Adrenal gland (tissue), 12 donors: Measurements from ENCODE around the gene ROBO2. TPM values are rescaled to one million over a fixed set of nuclear protein-coding genes. Genes with fewer than 3 reads are reported as not detected.

Source experiments
- DNase-seq, 7 donors: peaks; one replicate each; pipeline ENCODE4 v3.0.0-alpha.2; 2019 to 2020
- H3K27ac ChIP-seq, 5 donors: fragments of 200-600 bp; sonication (generic) in 4 of 5; 1 replicate in 3 of 5; 2 replicates in 2 of 5; pipeline versions ENCODE4 v1.5.1 to v1.8.0; 2016 to 2020; ENCODE audit warnings: mild to moderate bottlenecking in 1 of 5
- H3K27me3 ChIP-seq: fragments of 200-600 bp; 2 replicates; pipeline ENCODE4 v1.8.0; 2021
- H3K36me3 ChIP-seq, 2 donors: fragments of 200-600 bp; replicated peaks in 1 of 2; 1 replicate in 1 of 2; 2 replicates in 1 of 2; pipeline versions ENCODE4 v1.5.1 to v1.8.0; 2018 to 2022
- H3K4me1 ChIP-seq, 2 donors: fragments of 200-600 bp; replicated peaks in 1 of 2; 1 replicate in 1 of 2; 2 replicates in 1 of 2; pipeline versions ENCODE4 v1.5.1 to v1.8.0; 2018 to 2021
- H3K4me3 ChIP-seq, 4 donors: fragments of 200-600 bp; sonication (generic) in 3 of 4; one replicate each; pipeline ENCODE4 v1.5.1; 2016 to 2018
- H3K9me3 ChIP-seq, 3 donors: fragments of 200-600 bp; sonication (generic) in 1 of 3; replicated peaks in 1 of 3; 1 replicate in 2 of 3; 2 replicates in 1 of 3; pipeline versions ENCODE4 v1.5.1 to v1.8.0; 2016 to 2021
- CTCF ChIP-seq, 6 experiments: fragments of 450-650 bp in 4 of 6; fragments of 200-600 bp in 2 of 6; sonication (generic) in 1 of 6; IDR thresholded peaks; 1 replicate in 5 of 6; 2 replicates in 1 of 6; pipeline versions ENCODE4 v1.5.1 to v1.8.0; 2016 to 2021; ENCODE audit warnings: antibody characterized with exemption in 6 of 6, mild to moderate bottlenecking in 2 of 6, moderate library complexity in 1 of 6
- POLR2A ChIP-seq, 2 donors: fragments of 450-650 bp; IDR thresholded peaks; one replicate each; pipeline ENCODE4 v1.6.1; 2017; ENCODE audit warnings: antibody characterized with exemption in 2 of 2, mild to moderate bottlenecking in 2 of 2, moderate library complexity in 1 of 2
- WGBS, 4 donors: extraction: QIAGEN DNeasy Blood & Tissue Kit in 2 of 4; methylation state at CpG; one replicate each; pipeline versions ENCODE4 v1.1.5 to v1.1.7; 2013 to 2017; 5-methylcytosine and 5-hydroxymethylcytosine counted together
- intact Hi-C, 2 donors: fragments of 100-400 bp; cut with DNase I; formaldehyde crosslinking; loops; one replicate each; pipeline versions ENCODE4 v1.14.1 to v1.15.0; 2022 to 2023
- polyA plus RNA-seq, 3 donors: library from polyadenylated mRNA; stranded (reverse); fragments of 200-250 nt in 2 of 3; fragments of 350-450 nt in 1 of 3; fragmentation: Illumina TruSeq in 1 of 3; extraction: RNeasy Lipid Tissue Mini Kit (QIAGEN cat#74804) in 1 of 3; gene quantifications; one replicate each; pipeline ENCODE4 v1.2.3, GENCODE V29; 2013 to 2014
- total RNA-seq, 9 donors: library from RNA; depleted of rRNA in 4 of 9; stranded (reverse); fragments of >200 nt in 4 of 9; fragments of 120-200 nt in 1 of 9; fragmentation: NEBNext Ultra II Directional in 1 of 9; extraction: Animal tissue kit (Norgen Biotek cat#: 25700) in 1 of 9; gene quantifications; one replicate each; pipeline versions ENCODE4 v1.1.0 to v1.2.4, GENCODE V29; 2013 to 2023
- donor health status: healthy with polysubstance abuse.
- donor health status: Bipolar disorder and iron deficiency.
- donor health status: DM: yes; HTN: yes; CAD: no.
- donor health status: DM: no; HTN: no; CAD: no.
- donor health status: DM: no; HTN: no; CAD: no.
- donor health status: DM: yes; HTN: yes; CAD: no.

The ROBO2 gene
- total and polyA plus RNA-seq, 12 donors, result 0.30 to 9.9 (median 2.5) TPM; not detected in 1

GRCh38 chr3:77377717-77378116 is 337.8 kb downstream of the ROBO2 start:
- WGBS, 4 donors, result 76 to 89% (median 80%) methylated on average over 1 of the region's 1 CpG
- no peaks in the 10 kb centered on the region for H3K9me3 ChIP-seq
- H3K4me1 ChIP-seq, result no peaks in the 10 kb centered on the region
- no peak overlapping the region for H3K27ac ChIP-seq
- no peaks in the 10 kb centered on the region for H3K36me3 ChIP-seq
- DNase-seq, result no peak
- intact Hi-C loops, result no loop called here
- no peak overlapping the region for H3K4me3 ChIP-seq
- H3K27me3 ChIP-seq, result no peaks in the 10 kb centered on the region
- TF ChIP-seq CTCF (IDR thresholded peaks at IDR 0.05) (no peak), POLR2A (IDR thresholded peaks at IDR 0.05) (no peak)

GRCh38 chr3:77380136-77380535 is 340.2 kb downstream of the ROBO2 start:
- Histone ChIP-seq H3K27ac (no peak overlapping the region), H3K4me3 (no peak overlapping the region), H3K4me1 (no peaks in the 10 kb centered on the region), H3K27me3 (no peaks in the 10 kb centered on the region), H3K9me3 (no peaks in the 10 kb centered on the region), H3K36me3 (no peaks in the 10 kb centered on the region)
- intact Hi-C loops, result no loop called here
- WGBS, 4 donors, result 68 to 83% (median 75%) methylated on average over 3 of the region's 3 CpGs
- DNase-seq, result no peak
- TF ChIP-seq POLR2A (IDR thresholded peaks at IDR 0.05), result no peak
- no peak for TF ChIP-seq CTCF (IDR thresholded peaks at IDR 0.05)

GRCh38 chr3:77381431-77381830 is 341.5 kb downstream of the ROBO2 start:
- no peak overlapping the region for H3K27ac ChIP-seq
- H3K4me3 ChIP-seq, result no peak overlapping the region
- no peaks in the 10 kb centered on the region for H3K9me3 ChIP-seq
- H3K27me3 ChIP-seq, result no peaks in the 10 kb centered on the region
- H3K4me1 ChIP-seq, result no peaks in the 10 kb centered on the region
- WGBS, 4 donors, result 3 to 39% (median 26%) methylated on average over 1 of the region's 1 CpG
- no peaks in the 10 kb centered on the region for H3K36me3 ChIP-seq
- no peak for TF ChIP-seq POLR2A (IDR thresholded peaks at IDR 0.05)
- intact Hi-C loops, result no loop called here
- DNase-seq, result no peak

GRCh38 chr3:77392181-77392580 is 352.3 kb downstream of the ROBO2 start:
- Histone ChIP-seq H3K27me3 (no peaks in the 10 kb centered on the region), H3K9me3 (no peaks in the 10 kb centered on the region), H3K27ac (no peak overlapping the region), H3K36me3 (no peaks in the 10 kb centered on the region), H3K4me1 (no peaks in the 10 kb centered on the region), H3K4me3 (no peak overlapping the region)
- 77 to 83% (median 79%) methylated on average over 5 of the region's 5 CpGs for WGBS, 4 donors
- TF ChIP-seq CTCF (IDR thresholded peaks at IDR 0.05) (no peak), POLR2A (IDR thresholded peaks at IDR 0.05) (no peak)
- no peak for DNase-seq
- intact Hi-C loops, result no loop called here

GRCh38 chr3:77394046-77394445 is 354.1 kb downstream of the ROBO2 start:
- no peak for DNase-seq
- H3K9me3 ChIP-seq, result no peaks in the 10 kb centered on the region
- no peaks in the 10 kb centered on the region for H3K4me1 ChIP-seq
- TF ChIP-seq POLR2A (IDR thresholded peaks at IDR 0.05) (no peak), CTCF (IDR thresholded peaks at IDR 0.05) (no peak)
- H3K27me3 ChIP-seq, result no peaks in the 10 kb centered on the region
- no peak overlapping the region for H3K27ac ChIP-seq
- intact Hi-C loops, result no loop called here
- no peaks in the 10 kb centered on the region for H3K36me3 ChIP-seq
- no peak overlapping the region for H3K4me3 ChIP-seq
- 75 to 90% (median 82%) methylated on average over 5 of the region's 5 CpGs for WGBS, 4 donors
